Endothelial cell of umbilical vein (primary cell): Measurements from ENCODE around the gene KHNYN. TPM values are rescaled to one million over a fixed set of nuclear protein-coding genes. Genes with fewer than 3 reads are reported as not detected.

Experiments
- BruUV-seq: library from RNA; stranded (reverse); fragments of 400-500 nt; replicated peaks from 2 replicates; lab custom pipeline; 2021; lab: Mats Ljungman, UMichigan
- CTCF ChIA-PET: fragments of 300-600, 350-600 bp; sonication (Branson Sonifier 250); formaldehyde crosslinking; loops from one replicate; lab custom pipeline; 2021; ENCODE audit warnings: antibody characterized with exemption, inconsistent platforms; lab: Charles Lee
- POLR2A ChIA-PET: fragments of 300-600, 350-600 bp; sonication (Branson Sonifier 250); formaldehyde crosslinking; loops from one replicate; lab custom pipeline; 2021; ENCODE audit warnings: antibody characterized with exemption, inconsistent platforms; lab: Charles Lee
- DNase-seq: peaks from one replicate; pipeline ENCODE4 v3.0.0-alpha.2; 2011; ENCODE audit warnings: low read depth, low spot score
- FAIRE-seq: peaks from 2 replicates; lab custom pipeline; 2011; peaks lifted over from hg19 to GRCh38; lab: Jason Lieb, UNC
- H2AFZ ChIP-seq: 2 replicates; pipeline ENCODE4 v1.6.0; 2012; ENCODE audit warnings: low read depth, low read length, control low read depth, inconsistent platforms
- H3K27ac ChIP-seq: 2 replicates; pipeline ENCODE4 v1.5.1; 2011; ENCODE audit warnings: low read depth, mild to moderate bottlenecking, control low read depth, low read length, moderate library complexity; ENCODE audit not compliant: insufficient read depth
- H3K27me3 ChIP-seq, 2 experiments: 2 replicates each; pipeline versions ENCODE4 v1.6.0 to v1.6.1; 2011; ENCODE audit warnings: low read length in 2 of 2, mixed read lengths in 1 of 2; ENCODE audit not compliant: control insufficient read depth in 2 of 2, insufficient read depth in 2 of 2
- H3K36me3 ChIP-seq, 2 experiments: 2 replicates in 1 of 2; 3 replicates in 1 of 2; pipeline ENCODE4 v1.5.1; 2011; ENCODE audit warnings: low read length in 2 of 2, mild to moderate bottlenecking in 1 of 2, moderate library complexity in 1 of 2; ENCODE audit not compliant: control insufficient read depth in 2 of 2, insufficient read depth in 2 of 2; ENCODE audit errors: extremely low read depth in 1 of 2
- H3K4me1 ChIP-seq: 3 replicates; pipeline ENCODE4 v1.5.1; 2011; ENCODE audit warnings: mild to moderate bottlenecking, low read length; ENCODE audit not compliant: control insufficient read depth, insufficient read depth; ENCODE audit errors: extremely low read depth
- H3K4me2 ChIP-seq: 2 replicates; pipeline ENCODE4 v1.6.1; 2011; ENCODE audit warnings: low read length, control low read depth, mixed read lengths; ENCODE audit not compliant: insufficient read depth
- H3K4me3 ChIP-seq, 3 experiments: fragments of 200-600 bp in 1 of 3; sonication (generic), shearing (Covaris generic) in 1 of 3; replicated peaks in 1 of 3; 2 replicates each; pipeline ENCODE4 v1.5.1; 2011 to 2016; ENCODE audit warnings: control low read depth in 3 of 3, low read length in 3 of 3, mild to moderate bottlenecking in 2 of 3, inconsistent platforms in 1 of 3, low read depth in 1 of 3, moderate library complexity in 1 of 3; ENCODE audit not compliant: insufficient read depth in 1 of 3
- H3K79me2 ChIP-seq: 2 replicates; pipeline ENCODE4 v1.6.0; 2012; ENCODE audit warnings: low read length, inconsistent platforms; ENCODE audit not compliant: control insufficient read depth, insufficient read depth
- H3K9ac ChIP-seq: replicated peaks from 2 replicates; pipeline ENCODE3; 2011; ENCODE audit warnings: low read length, control low read depth; ENCODE audit not compliant: insufficient read depth; ENCODE audit errors: extremely low read depth
- H3K9me1 ChIP-seq: replicated peaks from 3 replicates; pipeline ENCODE4 v1.6.0; 2011; ENCODE audit warnings: mild to moderate bottlenecking, low read length; ENCODE audit not compliant: control insufficient read depth, insufficient read depth; ENCODE audit errors: extremely low read depth
- H3K9me3 ChIP-seq: replicated peaks from 2 replicates; pipeline ENCODE4 v1.5.1; 2012; ENCODE audit warnings: low read length, inconsistent platforms; ENCODE audit not compliant: control insufficient read depth, insufficient read depth
- H4K20me1 ChIP-seq: replicated peaks from 2 replicates; pipeline ENCODE3; 2011; ENCODE audit warnings: mild to moderate bottlenecking, low read length; ENCODE audit not compliant: control insufficient read depth, insufficient read depth; ENCODE audit errors: extremely low read depth
- CTCF ChIP-seq, 2 donors: IDR thresholded peaks; 1 replicate in 1 of 2; 2 replicates in 1 of 2; pipeline ENCODE4 v1.5.1; 2011; ENCODE audit warnings: low read length in 2 of 2, mild to moderate bottlenecking in 2 of 2, moderate library complexity in 2 of 2, control low read depth in 1 of 2, inconsistent platforms in 1 of 2, low read depth in 1 of 2; ENCODE audit not compliant: insufficient read depth in 1 of 2; ENCODE audit errors: extremely low read depth in 1 of 2
- EZH2 ChIP-seq: IDR thresholded peaks from 2 replicates; pipeline ENCODE4 v1.6.1; 2012; ENCODE audit warnings: borderline replicate concordance, low read depth, mild to moderate bottlenecking, moderate library complexity, low read length, inconsistent platforms; ENCODE audit not compliant: severe bottlenecking
- FOS ChIP-seq: IDR thresholded peaks from 2 replicates; pipeline ENCODE4 v1.6.1; 2011; ENCODE audit warnings: mild to moderate bottlenecking, low read length, moderate library complexity, borderline replicate concordance; ENCODE audit not compliant: insufficient read depth
- GATA2 ChIP-seq: IDR thresholded peaks from 2 replicates; pipeline ENCODE4 v1.7.0; 2011; ENCODE audit warnings: low read depth, mild to moderate bottlenecking, moderate library complexity, mixed read lengths, low read length; ENCODE audit not compliant: insufficient read length, insufficient read depth
- JUN ChIP-seq: IDR thresholded peaks from 2 replicates; pipeline ENCODE4 v1.6.1; 2011; ENCODE audit warnings: borderline replicate concordance, low read depth; ENCODE audit not compliant: insufficient read length, insufficient read depth
- MAX ChIP-seq: IDR thresholded peaks from 2 replicates; pipeline ENCODE4 v1.6.1; 2011; ENCODE audit not compliant: insufficient read depth, insufficient read length
- MYC ChIP-seq: IDR thresholded peaks from one replicate; pipeline ENCODE4 v1.6.1; 2011; ENCODE audit warnings: mild to moderate bottlenecking, low read depth, low read length
- POLR2A ChIP-seq: IDR thresholded peaks from 2 replicates; pipeline ENCODE4 v1.6.1; 2012; ENCODE audit warnings: low read depth, mild to moderate bottlenecking, control low read depth, low read length
- POLR2AphosphoS5 ChIP-seq: IDR thresholded peaks from 2 replicates; pipeline ENCODE4 v1.6.1; 2012; ENCODE audit warnings: low read depth, mild to moderate bottlenecking, control low read depth, low read length, moderate library complexity; ENCODE audit not compliant: insufficient read depth
- dilution Hi-C: fragments of 300-500 bp; cut with MboI; formaldehyde crosslinking; loops from one replicate; pipeline ENCODE4 v1.15.0; 2019; ENCODE audit warnings: low sequenced_read_pairs; ENCODE audit not compliant: extremely low pct_ligation_motif_present
- intact Hi-C: fragments of 100-400 bp; cut with micrococcal nuclease; formaldehyde crosslinking; loops from one replicate; pipeline ENCODE4 v1.10.0; 2022
- polyA plus RNA-seq, 4 experiments: library from polyadenylated mRNA; depleted of rRNA in 3 of 4; stranded (reverse) in 3 of 4; unstranded in 1 of 4; fragments of >200 nt; gene quantifications; 2 replicates each; pipeline versions ENCODE4 v1.2.1 to v1.2.3, GENCODE V29; 2011 to 2012; ENCODE audit warnings: missing spikeins in 1 of 4
- total RNA-seq: library from RNA; stranded (reverse); gene quantifications from 2 replicates; pipeline ENCODE4 v1.2.3, GENCODE V29; 2021

Gene KHNYN
- total and polyA plus RNA-seq, 2 donors (not counting 3 experiments of a cell fraction or from before 2014, with no cell fraction given): 25.4 to 63.3 TPM

- H2AFZ ChIP-seq: no peak overlapping the region
- H4K20me1 ChIP-seq: no peaks in the 10 kb centered on the region
- TF ChIP-seq JUN (no peak), POLR2A (no peak), POLR2AphosphoS5 (no peak), FOS (no peak), GATA2 (no peak), EZH2 (no peak), MAX (no peak), MYC (no peak), CTCF (IDR thresholded peaks at IDR 0.05; ENCODE audit: extremely low read depth in 1 of 2, insufficient read depth in 1 of 2, low read depth in 1 of 2, low read length in 2 of 2) (no peak)
- POLR2A ChIA-PET: no interaction called here
- H3K9me1 ChIP-seq: no peaks in the 10 kb centered on the region
- no peaks in the 10 kb centered on the region for H3K9me3 ChIP-seq
- no peak overlapping the region for H3K4me3 ChIP-seq
- no peaks in the 10 kb centered on the region for H3K36me3 ChIP-seq
- H3K27ac ChIP-seq: no peak overlapping the region
- no TSS peak for BruUV-seq
- intact Hi-C loops (no loop called here), dilution Hi-C loops (no loop called here)
- no peak for FAIRE-seq
- H3K27me3 ChIP-seq: peaks cover 1 to 11% of the 10 kb centered on the region in 2 experiments
- H3K4me1 ChIP-seq: peaks cover 2% of the 10 kb centered on the region
- H3K4me2 ChIP-seq: no peak overlapping the region
- CTCF ChIA-PET: interaction anchor here (2.8 kb wide), 1 partner anchor 47 kb away, joined by 6 read pairs; no protein-coding TSS in a partner anchor
- DNase-seq: no peak
- H3K9ac ChIP-seq: no peak overlapping the region
- H3K79me2 ChIP-seq: no peaks in the 10 kb centered on the region
These were observed 45.6 kb upstream of the KHNYN start for GRCh38 chr14:24384169-24384568.
